ENCODE results near the gene KCNMA1.

KCNMA1 gene

GRCh38 chr10:77118603-77119282, 518.9 kb downstream of the KCNMA1 start:
- no peak for DNase-seq

DNA sequence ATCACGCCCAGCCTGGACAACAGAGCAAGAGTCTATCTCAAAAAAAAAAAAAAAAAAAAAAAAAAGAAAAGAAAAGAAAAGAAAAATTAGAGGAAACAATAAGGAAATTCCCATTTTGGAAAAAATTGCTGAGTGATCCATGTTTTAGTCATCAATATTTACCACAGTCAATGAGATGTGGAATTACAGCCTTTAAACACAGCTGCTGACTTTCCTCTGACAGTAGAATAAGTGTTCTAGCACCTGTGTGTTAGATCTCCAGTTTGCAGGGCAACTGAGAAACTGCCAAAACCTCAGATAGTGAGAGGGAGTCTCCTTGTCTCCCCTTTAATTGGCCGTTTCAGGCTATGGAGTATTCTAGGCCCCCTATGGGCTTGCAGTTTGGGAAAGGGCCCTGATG, 520.1 kb downstream of the KCNMA1 start:
- no peak for DNase-seq

DNA sequence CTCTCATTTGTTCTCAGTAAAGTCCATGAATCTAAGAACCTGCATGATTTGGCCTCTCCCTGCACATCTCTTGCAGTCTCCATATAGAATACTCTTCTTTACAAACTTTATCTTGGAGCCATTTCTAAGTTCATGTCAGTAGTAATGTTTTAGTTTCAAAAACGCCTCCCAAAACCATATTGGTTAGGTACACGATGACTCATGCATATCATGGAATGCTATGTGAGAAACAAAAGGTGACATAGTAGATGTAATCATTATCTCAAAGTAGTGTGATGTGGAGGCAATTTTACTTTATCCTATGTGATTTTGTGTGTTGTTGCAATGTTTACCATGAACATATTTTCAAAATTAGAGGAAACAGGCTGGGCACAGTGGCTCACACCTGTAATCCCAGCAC, 520.7 kb downstream of the KCNMA1 start:
- DNase-seq, result no peak

- no peak for DNase-seq
Measured at GRCh38 chr10:77114181-77114821, 523.3 kb downstream of the KCNMA1 start.

DNA sequence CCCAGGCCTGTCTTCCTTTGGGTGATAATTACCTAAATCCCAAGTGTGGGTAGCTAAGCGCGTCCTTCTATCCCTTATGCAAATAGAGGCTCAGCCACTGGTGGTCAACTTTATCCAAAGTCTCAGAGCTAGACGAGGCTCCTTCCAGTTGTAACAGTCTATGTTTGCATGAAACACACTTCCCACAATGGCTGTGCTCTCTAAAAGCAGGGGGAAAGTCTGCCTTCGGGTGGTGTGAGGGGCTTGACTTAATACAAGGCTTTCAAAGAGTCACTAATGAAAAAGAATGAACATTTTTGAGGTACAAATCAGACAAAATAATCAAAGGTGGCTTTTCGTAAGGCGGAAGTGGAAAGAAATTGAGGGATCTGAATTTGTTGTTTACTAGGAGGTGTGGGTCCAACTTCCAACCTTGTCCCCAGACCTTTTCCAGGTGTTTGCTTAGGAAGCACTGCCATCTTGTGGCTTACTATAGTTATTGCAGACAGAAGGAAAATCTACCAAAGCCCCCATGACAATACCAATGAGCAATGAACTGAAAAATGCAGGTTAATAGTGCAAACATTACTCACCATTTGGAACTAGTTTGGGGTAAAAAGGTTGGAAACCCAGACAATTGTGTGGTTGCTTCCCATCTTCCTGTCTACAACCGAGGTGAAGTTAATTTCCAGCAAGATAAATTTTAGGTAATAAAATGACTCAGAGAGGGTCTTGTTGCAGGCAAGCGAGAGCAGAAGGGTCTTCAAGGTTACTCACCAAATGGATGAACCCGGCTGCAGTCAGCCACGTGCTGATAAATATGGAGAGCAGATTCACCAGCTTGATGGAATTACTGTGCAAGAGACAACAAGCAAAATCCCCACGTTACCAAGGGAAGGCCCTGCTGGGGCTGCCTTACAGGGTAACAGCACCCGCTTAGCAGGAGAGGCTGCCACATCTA, 525.7 kb downstream of the KCNMA1 start:
- no peak for DNase-seq

GRCh38 chr10:77110757-77111156, 526.9 kb downstream of the KCNMA1 start:
- DNase-seq, result no peak

GRCh38 chr10:77109351-77109994, 528.1 kb downstream of the KCNMA1 start:
- no peak for DNase-seq

DNA sequence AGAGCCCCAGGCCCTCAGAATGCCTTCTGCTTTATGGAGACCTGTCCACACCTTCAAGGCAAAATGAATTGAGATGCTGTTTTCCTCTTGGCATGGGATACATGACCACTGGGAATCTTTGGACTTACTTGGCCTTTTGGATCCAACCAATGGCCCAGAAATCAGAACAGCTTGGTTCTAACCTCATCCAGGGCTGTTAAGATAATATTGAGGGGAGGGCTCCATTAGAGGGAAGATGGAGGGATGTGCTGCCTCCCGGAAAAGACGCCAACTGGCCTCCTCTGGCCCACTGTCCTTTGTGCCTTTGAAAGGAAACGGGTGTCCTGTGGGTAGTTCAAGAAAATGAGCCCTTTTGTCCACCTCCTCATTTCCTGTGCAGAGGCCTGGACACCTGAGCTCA, 530.9 kb downstream of the KCNMA1 start:
- DNase-seq, result no peak

GRCh38 chr10:77105761-77106221, 531.8 kb downstream of the KCNMA1 start:
- no peak for DNase-seq

DNA sequence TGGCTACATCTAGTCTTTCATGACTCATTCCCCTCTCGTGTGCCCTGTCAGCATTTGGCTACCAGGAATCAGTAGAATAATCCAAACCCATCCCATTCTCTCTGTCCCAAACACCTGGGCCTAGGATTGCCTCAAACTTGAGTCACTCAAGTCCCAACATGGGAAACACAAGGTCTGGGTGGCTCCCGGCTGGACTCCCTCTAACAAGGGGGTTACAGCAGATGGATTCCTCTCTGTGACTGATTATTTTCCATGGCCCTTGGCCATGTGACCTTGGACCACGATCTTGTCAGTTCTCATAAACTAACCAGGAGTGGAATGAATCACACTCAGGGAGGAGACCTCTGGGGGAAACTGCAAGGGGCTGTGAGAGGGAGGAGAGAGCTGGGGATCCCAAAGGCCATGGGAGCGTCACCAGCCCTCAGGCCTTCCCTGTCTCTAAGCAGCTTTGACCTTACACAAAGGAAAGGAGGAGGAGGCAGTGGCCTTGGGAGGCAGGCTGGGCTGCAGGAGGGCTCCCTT, 533.1 kb downstream of the KCNMA1 start:
- DNase-seq, result no peak

DNA sequence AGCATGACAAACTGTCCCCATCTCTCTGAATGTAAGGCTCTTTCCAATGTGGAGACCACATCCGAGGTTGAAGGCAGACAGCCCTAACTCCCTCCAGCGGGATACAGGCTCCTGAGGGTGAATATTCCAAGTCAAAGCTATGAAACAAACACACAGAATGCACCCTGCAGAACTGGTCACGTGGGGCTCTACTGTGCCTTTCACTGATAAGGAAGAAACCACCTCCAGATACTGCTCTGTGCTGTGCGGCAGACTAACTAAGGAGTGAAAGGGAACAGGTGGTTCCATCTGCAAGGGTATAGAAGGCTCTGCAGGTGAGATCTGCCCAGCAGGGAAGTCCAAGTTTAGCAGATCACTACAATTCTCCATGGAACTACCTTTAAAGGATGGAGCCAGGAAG, 534.4 kb downstream of the KCNMA1 start:
- no peak for DNase-seq

- DNase-seq, result no peak
Measured at GRCh38 chr10:77101341-77101740, 536.3 kb downstream of the KCNMA1 start.

GRCh38 chr10:77099136-77099535, 538.5 kb downstream of the KCNMA1 start:
- DNase-seq, result no peak

DNA sequence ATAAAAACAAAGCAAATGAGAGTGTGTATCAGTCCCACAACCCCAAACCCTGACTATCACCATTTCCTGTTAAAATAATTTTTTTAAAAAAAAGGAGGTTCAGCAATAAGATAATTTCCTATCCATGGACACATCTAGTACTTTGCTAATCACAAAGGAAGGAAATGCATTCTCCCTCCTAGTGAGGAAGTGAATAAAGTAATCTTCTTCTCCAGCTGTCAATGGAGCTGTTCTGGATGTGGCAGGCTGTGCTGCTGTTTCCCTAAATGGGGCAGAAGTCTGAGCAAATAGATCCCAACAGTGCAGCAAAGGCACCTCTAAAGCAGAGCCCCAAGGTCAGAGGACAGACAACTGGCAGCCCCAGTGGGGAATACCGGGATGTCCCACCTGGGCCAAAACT, 540.0 kb downstream of the KCNMA1 start:
- DNase-seq, result no peak

GRCh38 chr10:77093126-77093525, 544.5 kb downstream of the KCNMA1 start:
- no peak for DNase-seq

GRCh38 chr10:77091597-77092165, 545.9 kb downstream of the KCNMA1 start:
- DNase-seq, result no peak

DNA sequence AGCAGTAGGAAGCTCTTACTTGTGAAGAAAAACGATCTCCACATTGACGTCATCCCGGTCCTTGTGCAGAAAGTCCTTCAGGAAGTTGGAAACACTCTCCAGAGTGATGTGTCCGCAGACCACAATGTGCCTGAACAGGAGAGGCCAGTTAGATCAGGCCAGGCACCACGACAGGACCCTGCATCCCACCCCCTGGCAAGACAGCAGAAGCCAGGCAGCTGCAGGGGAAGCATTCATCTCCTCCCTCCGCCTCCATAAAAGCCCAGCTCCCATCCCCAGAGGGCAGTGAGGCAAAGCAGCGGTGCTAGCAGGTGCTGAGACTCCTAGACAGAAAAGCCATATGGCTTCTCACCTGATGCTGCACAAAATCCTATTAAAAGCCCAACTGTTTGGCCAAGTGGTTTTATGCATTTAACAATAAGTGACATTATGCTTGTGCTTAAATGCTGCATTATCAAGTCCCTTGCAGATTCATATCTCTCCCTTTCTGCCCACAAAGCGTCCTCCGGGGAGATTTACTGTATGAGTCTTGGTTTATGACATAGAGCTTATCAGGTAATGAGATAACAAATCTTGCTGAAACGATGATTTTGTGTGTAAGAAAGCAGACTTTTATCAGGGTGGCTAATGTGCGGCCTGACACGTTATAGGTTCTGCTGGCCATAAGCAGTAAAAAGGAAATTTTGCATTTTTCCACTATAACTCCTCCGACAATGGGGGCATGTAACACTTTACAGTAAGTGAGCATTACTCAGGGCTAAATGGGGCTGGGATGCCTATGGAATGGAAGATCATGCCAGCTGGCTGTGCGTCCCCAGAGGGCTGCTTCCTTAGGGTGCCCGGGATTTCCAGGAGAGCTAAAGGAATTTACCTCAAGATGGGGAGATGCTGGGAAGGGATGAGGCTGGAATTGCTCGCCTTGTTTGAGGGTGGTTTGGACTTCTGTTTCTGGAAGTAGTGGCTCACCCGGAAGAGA, 546.9 kb downstream of the KCNMA1 start:
- no peak for DNase-seq

DNA sequence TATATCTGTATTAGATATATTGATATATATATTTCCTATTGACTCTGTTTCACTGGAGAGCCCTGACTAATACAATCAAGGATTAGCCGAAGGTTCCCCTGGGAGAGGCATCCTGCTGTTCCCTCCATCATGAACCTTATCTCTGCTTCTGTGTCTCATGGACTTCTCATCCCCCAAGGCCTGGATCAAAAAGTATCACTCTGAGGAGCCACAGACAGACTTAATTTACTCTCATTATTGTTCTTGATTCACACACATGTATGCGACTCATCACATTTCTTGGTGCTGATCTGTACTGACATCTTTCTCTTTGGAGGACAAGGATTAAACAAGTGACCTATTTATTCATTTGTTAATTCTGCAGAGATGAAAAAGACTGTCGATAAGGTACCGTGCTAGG, 550.2 kb downstream of the KCNMA1 start:
- no peak for DNase-seq

DNA sequence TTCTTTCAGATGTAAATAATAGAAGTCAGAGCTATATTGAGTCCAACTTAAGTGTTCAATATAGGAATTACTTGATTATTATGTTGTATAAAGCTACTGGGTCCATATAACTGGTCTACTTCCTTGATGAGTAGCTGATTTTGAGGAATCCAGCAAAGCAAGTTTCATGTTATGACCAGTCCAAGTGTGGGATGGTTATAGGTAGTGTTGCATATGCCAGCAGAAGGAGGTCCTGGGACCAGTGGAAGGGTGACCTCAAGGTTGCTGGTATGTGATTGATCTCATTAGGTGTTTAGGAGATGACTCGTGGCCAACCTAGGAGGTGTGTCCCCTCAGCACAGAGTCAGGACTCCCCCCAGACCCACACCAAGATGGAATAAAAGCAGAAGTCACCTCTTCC, 551.5 kb downstream of the KCNMA1 start:
- DNase-seq, result no peak

DNA sequence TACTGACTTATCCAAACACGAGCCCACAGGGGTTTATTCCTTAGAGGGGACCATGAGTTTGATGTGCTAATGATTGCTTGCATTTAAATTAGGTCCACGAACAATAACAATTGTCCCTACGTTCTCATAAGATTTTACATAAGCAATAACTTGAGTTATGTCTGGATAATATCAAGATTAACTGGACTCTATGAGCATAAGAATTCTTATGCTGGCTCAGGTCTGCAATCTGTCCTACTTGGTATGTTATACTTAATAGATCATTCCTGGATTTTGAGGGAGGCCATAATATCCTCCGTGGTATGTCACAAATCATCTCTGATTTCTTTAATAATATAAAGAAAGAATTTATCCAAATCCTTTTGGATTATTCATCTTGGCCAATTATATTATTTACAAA, 552.3 kb downstream of the KCNMA1 start:
- DNase-seq, result no peak

Measured in effector CD8-positive, alpha-beta T cell (primary cell).